ENCODE data around the gene SLC35F3.

The SLC35F3 gene

GRCh38 chr1:233972951-233973635 lies 68.6 kb downstream of the SLC35F3 start:
- no peak for DNase-seq (ENCODE audit: low spot score)

DNA sequence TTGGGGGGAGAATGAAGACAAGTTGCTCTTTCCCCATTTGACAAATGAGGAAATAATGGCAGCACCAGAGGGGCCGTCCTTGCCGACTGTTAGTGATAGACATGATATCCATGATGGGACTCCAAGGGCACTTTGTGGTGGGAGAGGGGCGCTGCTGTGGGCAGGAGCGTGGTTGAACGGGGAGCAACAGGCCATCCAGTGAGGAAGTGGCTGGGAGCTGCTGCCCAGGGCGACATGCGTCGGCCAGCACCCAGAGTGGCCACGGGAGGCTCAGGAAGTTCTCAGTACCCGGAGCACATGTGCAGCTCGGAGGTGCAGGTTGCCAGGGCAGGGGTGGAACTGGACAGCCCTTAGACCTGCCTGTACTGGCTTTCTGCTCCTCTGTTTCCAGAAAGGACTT lies 71.0 kb downstream of the SLC35F3 start:
- no peak for DNase-seq (ENCODE audit: low spot score)

GRCh38 chr1:233981042-233981675 lies 76.7 kb downstream of the SLC35F3 start:
- DNase-seq (ENCODE audit: low spot score), result no peak

DNA sequence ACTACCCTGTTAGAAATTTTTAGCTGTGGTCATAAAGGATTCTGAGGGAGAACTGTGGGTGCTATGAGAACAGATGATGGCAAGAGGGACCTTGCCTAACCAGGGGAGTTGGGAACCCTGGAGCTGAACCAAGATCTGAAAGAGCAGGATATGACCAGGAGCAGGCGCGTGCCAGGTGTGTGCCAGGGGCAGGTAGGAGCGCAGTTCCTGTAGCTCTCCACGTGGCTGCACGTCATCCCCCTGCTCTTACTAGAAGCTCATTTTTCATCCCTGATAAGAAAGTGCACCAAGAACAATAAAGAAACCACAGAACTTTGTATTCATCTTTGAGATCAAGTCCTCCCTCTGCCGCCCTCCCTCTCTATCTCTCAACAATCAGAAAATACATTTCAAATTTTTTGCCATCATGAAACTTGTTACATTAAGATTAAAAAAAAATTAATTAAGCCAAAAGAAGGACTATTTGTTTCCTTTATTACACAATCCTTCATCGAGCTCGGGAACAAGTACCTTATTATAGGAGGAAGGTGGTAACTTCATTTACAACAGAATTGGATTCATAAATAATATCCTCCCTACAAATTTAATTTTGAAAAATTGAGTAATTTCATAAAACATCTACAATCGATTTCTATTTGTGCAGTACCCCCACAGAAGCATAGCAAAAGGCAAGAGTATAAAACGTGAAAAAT lies 78.5 kb downstream of the SLC35F3 start:
- DNase-seq (ENCODE audit: low spot score), result no peak

DNA sequence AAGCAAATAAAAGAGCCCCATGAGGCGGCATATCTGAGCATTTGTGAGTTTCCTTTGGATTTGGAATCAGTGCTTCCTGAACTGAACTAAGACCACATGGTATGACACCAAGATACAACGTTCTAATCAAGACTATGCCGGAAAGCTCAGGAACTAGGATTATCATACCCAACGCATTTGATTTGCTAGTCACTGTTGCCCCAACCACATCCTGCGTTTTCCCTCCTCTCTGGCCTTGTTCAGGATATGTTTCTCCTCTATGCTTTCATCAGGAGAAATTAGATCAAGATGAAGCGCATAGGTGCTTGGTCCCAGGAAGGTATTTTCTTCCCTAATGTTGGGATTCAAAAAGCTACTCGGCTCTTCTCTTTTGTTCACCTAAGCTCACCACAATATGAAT lies 79.3 kb downstream of the SLC35F3 start:
- DNase-seq (ENCODE audit: low spot score), result no peak

- DNase-seq (ENCODE audit: low spot score), result no peak
Observed at GRCh38 chr1:233988963-233989696, 84.7 kb downstream of the SLC35F3 start.

GRCh38 chr1:233990486-233990885 lies 86.0 kb downstream of the SLC35F3 start:
- no peak for DNase-seq (ENCODE audit: low spot score)

DNA sequence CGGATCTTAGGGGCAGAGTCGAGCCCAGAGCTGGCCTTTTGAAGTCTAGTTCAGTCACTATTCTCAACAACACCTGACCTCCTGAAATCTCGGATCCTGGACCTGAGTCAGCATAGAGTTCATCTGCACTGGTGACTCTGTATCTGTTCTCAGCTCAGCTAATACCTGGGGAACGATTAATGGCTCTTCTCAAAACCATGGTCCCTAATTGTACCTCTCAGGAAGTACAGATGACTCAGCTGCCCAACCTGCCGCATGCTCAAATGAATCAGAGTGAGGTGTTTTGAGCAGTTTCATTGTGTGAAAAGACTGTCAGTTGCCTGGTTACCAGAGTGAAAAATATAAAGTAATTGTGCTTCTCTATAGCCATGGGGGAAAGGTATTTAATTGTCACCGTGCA lies 89.2 kb downstream of the SLC35F3 start:
- no peak for DNase-seq (ENCODE audit: low spot score)

GRCh38 chr1:233994112-233994511 lies 89.6 kb downstream of the SLC35F3 start:
- DNase-seq (ENCODE audit: low spot score), result no peak

- no peak for DNase-seq (ENCODE audit: low spot score)
Observed at GRCh38 chr1:233998456-233998855, 94.0 kb downstream of the SLC35F3 start.

DNA sequence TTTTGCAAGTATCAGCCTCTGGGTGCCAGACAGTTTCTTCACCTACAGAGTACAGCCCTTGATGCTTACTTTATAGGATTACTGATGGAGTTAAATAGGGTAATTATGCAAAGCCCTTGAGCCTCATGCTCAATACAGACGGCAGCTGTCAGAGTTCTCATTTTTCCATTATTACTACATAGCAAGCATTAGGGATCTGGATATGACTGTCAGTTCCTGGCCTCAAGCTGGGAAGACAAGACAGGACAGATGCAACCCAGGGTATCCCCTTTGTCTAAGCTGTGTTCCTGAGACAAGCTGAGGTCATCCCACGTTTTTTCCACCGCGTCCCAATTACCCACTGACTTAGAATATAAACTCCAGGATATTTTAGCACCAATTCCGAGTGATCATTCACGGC lies 94.4 kb downstream of the SLC35F3 start:
- no peak for DNase-seq (ENCODE audit: low spot score)

DNA sequence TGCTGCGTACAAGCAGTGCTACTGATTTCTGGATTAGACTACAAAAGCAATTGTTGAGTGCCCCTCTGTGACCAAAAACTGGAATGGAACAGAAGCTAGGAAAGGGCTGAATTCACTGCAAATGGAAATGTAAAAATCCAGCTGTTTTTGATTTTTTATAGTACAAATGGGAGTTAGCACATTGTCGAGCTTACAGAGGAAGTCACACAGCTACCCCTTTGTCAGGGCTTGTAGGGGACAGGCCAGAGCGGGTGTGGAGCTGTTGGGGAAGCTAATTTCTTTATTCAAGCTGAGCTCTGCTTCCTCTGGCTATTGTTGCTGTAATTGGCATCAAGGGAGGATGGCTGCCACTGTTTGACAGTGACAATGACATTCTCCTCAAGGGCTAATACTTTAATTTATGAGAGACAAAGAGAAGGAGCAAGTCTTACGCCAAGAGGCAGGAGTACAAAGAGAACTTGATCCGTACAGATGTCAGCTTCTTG lies 96.1 kb downstream of the SLC35F3 start:
- no peak for DNase-seq (ENCODE audit: low spot score)

GRCh38 chr1:234001817-234002216 lies 97.3 kb downstream of the SLC35F3 start:
- DNase-seq (ENCODE audit: low spot score), result no peak

GRCh38 chr1:234004591-234004990 lies 100.1 kb downstream of the SLC35F3 start:
- no peak for DNase-seq (ENCODE audit: low spot score)

DNA sequence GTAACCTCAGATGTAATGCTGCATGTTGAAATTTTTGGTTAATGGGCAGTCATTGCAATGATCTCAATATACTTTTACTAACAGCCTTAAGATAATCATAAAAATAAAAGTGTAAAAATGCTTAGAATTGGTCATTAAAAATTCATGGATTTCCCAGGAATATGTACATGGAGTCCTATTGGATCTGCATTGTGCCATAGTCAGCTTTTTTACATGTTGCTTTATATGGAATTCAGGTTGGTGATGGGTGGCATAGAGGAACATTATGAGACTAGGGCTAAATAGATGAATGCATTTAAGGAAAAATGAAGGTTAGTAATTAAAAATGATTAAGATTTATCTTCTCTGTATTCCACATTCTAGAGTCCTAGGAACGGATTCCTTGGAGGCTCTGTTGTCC lies 103.2 kb downstream of the SLC35F3 start:
- DNase-seq (ENCODE audit: low spot score), result no peak

DNA sequence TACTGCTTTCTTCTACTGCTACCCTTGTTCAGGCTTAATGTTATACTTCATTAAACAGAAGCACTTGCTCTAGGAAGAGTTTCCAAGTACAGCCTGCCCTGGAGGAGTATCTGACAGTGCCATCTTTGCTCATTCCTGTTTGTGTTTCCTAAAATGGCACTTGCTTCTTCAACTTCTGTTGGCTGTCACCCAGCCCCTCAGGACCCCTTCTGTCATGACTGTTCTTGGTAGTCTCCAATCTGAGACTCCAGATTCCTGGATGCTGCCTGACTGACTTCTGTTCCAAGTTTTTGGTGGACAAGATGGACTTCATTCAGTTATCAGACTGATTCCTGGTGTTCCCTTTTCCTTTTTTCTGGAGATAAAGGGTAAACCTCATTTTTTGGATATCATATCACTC lies 104.1 kb downstream of the SLC35F3 start:
- no peak for DNase-seq (ENCODE audit: low spot score)

GRCh38 chr1:234009668-234010067 lies 105.2 kb downstream of the SLC35F3 start:
- DNase-seq (ENCODE audit: low spot score), result no peak

DNA sequence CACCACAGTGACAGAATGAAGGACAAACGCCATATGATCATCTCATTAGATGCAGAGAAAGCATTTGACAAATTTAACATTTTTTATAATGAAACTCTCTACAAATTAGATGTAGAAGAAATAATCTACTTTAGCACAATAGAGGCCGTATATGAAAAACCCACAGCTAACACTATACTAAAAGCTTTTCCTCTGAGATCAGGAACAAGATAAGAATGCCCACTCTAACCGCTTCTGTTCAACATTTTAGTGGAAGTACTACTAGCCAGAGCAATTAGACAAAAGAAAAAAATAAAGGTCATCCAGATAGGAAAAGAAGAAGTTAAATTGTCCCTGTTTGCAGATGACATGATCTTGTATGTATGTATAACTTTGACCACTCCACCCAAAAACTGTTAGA lies 109.7 kb downstream of the SLC35F3 start:
- no peak for DNase-seq (ENCODE audit: low spot score)

- no peak for DNase-seq (ENCODE audit: low spot score)
Observed at GRCh38 chr1:234018816-234019215, 114.3 kb downstream of the SLC35F3 start.

- DNase-seq (ENCODE audit: low spot score), result no peak
Observed at GRCh38 chr1:234019387-234019786, 114.9 kb downstream of the SLC35F3 start.

DNA sequence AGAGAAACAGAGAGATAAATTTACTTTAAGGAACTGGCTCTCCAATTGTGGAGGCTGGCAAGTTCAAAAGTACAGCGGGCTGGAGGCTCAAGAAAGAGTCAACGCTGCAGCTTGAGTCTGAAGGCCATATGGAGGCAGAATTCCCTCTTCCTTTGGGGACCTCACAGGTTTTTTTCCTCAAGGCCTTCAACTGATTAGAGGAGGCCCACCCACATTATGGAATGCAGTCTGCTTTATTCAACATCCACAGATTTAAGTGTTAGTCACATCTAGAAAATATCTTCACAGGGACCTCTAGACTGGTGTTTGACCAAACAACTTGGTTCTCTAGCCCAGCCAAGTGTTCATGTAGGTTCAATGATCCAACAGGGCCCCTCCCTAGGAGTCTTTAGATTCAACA lies 117.8 kb downstream of the SLC35F3 start:
- no peak for DNase-seq (ENCODE audit: low spot score)

GRCh38 chr1:234039603-234040002 lies 135.1 kb downstream of the SLC35F3 start:
- DNase-seq (ENCODE audit: low spot score), result no peak

Measured in NAMALWA (cell line).